Measurements from ENCODE around the gene TTI1.

DNA sequence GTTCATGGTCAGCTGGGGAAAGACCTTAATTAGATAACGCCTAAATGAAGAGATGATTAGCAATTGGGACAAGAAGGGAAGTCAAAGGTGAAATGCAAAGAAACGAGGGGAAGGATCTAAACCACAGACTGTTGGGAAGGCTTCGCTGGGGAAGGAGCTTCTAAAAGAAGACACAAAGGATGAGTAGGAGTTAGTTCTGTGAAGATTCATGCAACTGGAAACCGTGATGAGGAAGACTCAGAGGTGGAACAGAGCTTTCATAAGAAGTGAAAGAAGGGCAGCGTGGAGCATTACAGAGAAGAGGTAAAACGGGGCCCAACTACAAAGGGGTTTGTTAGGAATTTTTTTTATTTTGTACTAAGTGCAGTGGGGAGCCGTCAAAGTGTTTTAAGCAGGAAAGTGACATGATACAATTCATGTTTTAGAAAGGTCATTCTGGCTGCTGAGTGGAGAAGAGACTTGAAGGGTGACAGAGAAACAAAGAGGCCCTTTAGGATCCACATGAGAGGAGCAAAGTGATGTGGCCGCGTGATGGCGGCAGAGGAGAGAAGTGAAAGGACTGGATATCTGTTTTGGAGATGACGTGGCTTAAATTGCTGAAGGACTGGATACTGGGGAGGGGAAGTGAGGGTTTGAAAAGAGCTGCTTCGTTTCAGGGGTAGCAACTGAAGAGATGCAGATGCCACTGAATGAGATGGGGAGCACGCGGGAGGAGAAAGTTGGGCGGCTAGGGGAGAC, 33.6 kb downstream of the TTI1 start:
- TF ChIP-seq, protein P1, sequence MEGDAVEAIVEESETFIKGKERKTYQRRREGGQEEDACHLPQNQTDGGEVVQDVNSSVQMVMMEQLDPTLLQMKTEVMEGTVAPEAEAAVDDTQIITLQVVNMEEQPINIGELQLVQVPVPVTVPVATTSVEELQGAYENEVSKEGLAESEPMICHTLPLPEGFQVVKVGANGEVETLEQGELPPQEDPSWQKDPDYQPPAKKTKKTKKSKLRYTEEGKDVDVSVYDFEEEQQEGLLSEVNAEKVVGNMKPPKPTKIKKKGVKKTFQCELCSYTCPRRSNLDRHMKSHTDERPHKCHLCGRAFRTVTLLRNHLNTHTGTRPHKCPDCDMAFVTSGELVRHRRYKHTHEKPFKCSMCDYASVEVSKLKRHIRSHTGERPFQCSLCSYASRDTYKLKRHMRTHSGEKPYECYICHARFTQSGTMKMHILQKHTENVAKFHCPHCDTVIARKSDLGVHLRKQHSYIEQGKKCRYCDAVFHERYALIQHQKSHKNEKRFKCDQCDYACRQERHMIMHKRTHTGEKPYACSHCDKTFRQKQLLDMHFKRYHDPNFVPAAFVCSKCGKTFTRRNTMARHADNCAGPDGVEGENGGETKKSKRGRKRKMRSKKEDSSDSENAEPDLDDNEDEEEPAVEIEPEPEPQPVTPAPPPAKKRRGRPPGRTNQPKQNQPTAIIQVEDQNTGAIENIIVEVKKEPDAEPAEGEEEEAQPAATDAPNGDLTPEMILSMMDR (conservative IDR thresholded peaks at IDR 0.05; ENCODE audit: low read depth in 2 of 2): peak in 1 of 2 experiments; percentile 26; a peak in 2 of 4 replicates
- TF ChIP-seq POLR2AphosphoS5 (IDR thresholded peaks at IDR 0.05; ENCODE audit: low read depth): no peak
- TF ChIP-seq, protein P2, sequence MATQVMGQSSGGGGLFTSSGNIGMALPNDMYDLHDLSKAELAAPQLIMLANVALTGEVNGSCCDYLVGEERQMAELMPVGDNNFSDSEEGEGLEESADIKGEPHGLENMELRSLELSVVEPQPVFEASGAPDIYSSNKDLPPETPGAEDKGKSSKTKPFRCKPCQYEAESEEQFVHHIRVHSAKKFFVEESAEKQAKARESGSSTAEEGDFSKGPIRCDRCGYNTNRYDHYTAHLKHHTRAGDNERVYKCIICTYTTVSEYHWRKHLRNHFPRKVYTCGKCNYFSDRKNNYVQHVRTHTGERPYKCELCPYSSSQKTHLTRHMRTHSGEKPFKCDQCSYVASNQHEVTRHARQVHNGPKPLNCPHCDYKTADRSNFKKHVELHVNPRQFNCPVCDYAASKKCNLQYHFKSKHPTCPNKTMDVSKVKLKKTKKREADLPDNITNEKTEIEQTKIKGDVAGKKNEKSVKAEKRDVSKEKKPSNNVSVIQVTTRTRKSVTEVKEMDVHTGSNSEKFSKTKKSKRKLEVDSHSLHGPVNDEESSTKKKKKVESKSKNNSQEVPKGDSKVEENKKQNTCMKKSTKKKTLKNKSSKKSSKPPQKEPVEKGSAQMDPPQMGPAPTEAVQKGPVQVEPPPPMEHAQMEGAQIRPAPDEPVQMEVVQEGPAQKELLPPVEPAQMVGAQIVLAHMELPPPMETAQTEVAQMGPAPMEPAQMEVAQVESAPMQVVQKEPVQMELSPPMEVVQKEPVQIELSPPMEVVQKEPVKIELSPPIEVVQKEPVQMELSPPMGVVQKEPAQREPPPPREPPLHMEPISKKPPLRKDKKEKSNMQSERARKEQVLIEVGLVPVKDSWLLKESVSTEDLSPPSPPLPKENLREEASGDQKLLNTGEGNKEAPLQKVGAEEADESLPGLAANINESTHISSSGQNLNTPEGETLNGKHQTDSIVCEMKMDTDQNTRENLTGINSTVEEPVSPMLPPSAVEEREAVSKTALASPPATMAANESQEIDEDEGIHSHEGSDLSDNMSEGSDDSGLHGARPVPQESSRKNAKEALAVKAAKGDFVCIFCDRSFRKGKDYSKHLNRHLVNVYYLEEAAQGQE (IDR thresholded peaks at IDR 0.05; ENCODE audit: unreplicated experiment): no peak
- TF ChIP-seq JUNB (IDR thresholded peaks at IDR 0.05; ENCODE audit: unreplicated experiment): no peak
- no peak for TF ChIP-seq EZH2phosphoT487 (IDR thresholded peaks at IDR 0.05; ENCODE audit: unreplicated experiment)
